Mammary epithelial cell (primary cell): ENCODE results near the gene ASCC3.

Experiments
- EZH2 ChIP-seq: IDR thresholded peaks from 2 replicates; pipeline ENCODE4 v1.6.1; 2012; ENCODE audit warnings: low read length, inconsistent platforms, borderline replicate concordance
- TF ChIP-seq, protein P1 (sequence below), 2 donors: IDR thresholded peaks in 1 of 2; conservative IDR thresholded peaks in 1 of 2; 2 replicates each; pipeline ENCODE4 v1.5.1; 2011 to 2012; ENCODE audit warnings: inconsistent platforms in 2 of 2, low read length in 2 of 2, mild to moderate bottlenecking in 2 of 2, control low read depth in 1 of 2, low read depth in 1 of 2; ENCODE audit not compliant: insufficient read depth in 1 of 2; ENCODE audit errors: extremely low read depth in 1 of 2

DNA sequence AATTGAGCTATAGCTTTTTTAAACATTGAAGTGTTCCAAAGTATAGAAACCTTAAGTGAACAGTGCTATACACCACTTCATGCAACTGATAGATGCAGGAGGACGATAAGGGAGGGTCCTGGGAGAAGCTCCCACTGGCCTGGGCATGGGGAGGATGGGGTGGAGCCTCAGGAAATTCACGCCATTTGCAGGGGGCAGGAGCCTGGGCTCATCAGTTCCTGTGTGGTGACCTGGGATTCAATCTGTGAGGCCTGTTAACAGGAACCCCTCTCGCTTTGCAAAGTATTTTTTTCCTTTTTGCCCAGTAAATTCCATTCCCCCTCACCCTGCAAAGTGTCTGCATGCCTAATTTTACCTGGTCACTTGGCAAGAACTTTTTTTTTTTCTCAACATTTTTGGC, 11.0 kb upstream of the ASCC3 start:
- TF ChIP-seq, protein P1, sequence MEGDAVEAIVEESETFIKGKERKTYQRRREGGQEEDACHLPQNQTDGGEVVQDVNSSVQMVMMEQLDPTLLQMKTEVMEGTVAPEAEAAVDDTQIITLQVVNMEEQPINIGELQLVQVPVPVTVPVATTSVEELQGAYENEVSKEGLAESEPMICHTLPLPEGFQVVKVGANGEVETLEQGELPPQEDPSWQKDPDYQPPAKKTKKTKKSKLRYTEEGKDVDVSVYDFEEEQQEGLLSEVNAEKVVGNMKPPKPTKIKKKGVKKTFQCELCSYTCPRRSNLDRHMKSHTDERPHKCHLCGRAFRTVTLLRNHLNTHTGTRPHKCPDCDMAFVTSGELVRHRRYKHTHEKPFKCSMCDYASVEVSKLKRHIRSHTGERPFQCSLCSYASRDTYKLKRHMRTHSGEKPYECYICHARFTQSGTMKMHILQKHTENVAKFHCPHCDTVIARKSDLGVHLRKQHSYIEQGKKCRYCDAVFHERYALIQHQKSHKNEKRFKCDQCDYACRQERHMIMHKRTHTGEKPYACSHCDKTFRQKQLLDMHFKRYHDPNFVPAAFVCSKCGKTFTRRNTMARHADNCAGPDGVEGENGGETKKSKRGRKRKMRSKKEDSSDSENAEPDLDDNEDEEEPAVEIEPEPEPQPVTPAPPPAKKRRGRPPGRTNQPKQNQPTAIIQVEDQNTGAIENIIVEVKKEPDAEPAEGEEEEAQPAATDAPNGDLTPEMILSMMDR (conservative IDR thresholded peaks at IDR 0.05 in 1 of 2, IDR thresholded peaks at IDR 0.05 in 1 of 2; ENCODE audit: extremely low read depth in 1 of 2, insufficient read depth in 1 of 2, low read depth in 1 of 2, low read length in 2 of 2), result no peak
- no peak for TF ChIP-seq EZH2
